Tibial artery (tissue), 4 donors: ENCODE results near the gene AGK.

Experiments used
- DNase-seq, 2 donors: peaks; one replicate each; pipeline ENCODE4 v3.0.0-alpha.2; 2019
- H3K27ac ChIP-seq, 2 donors: fragments of 200-600 bp; sonication (generic) in 1 of 2; 1 replicate in 1 of 2; 2 replicates in 1 of 2; pipeline ENCODE4 v1.5.1; 2018 to 2019; ENCODE audit warnings: mild to moderate bottlenecking in 1 of 2
- H3K27me3 ChIP-seq, 2 donors: fragments of 200-600 bp; sonication (generic) in 1 of 2; one replicate each; pipeline versions ENCODE4 v1.5.1 to v1.6.0; 2016 to 2019
- H3K36me3 ChIP-seq, 3 donors: fragments of 200-600 bp; sonication (generic) in 2 of 3; one replicate each; pipeline ENCODE4 v1.5.1; 2016 to 2019; ENCODE audit warnings: mild to moderate bottlenecking in 2 of 3
- H3K4me1 ChIP-seq, 4 donors: fragments of 200-600 bp; sonication (generic) in 2 of 4; 1 replicate in 3 of 4; 2 replicates in 1 of 4; pipeline ENCODE4 v1.5.1; 2016 to 2019
- H3K4me3 ChIP-seq, 2 donors: fragments of 200-600 bp; sonication (generic) in 1 of 2; 1 replicate in 1 of 2; 2 replicates in 1 of 2; pipeline ENCODE4 v1.5.1; 2018 to 2019; ENCODE audit warnings: mild to moderate bottlenecking in 2 of 2
- H3K9me3 ChIP-seq, 3 donors: fragments of 200-600 bp; sonication (generic) in 1 of 3; one replicate each; pipeline ENCODE4 v1.5.1; 2016 to 2019
- intact Hi-C: fragments of 100-400 bp; cut with DNase I; formaldehyde crosslinking; loops from one replicate; pipeline ENCODE4 v1.15.0; 2023; ENCODE audit warnings: low total_unique reads
- TF ChIP-seq, protein P1 (sequence below), 2 experiments: fragments of 200-600 bp in 1 of 2; fragments of 450-650 bp in 1 of 2; IDR thresholded peaks; one replicate each; pipeline ENCODE4 v1.5.1; 2017 to 2019; ENCODE audit warnings: antibody characterized with exemption in 2 of 2, mild to moderate bottlenecking in 1 of 2, moderate library complexity in 1 of 2

AGK gene

DNA sequence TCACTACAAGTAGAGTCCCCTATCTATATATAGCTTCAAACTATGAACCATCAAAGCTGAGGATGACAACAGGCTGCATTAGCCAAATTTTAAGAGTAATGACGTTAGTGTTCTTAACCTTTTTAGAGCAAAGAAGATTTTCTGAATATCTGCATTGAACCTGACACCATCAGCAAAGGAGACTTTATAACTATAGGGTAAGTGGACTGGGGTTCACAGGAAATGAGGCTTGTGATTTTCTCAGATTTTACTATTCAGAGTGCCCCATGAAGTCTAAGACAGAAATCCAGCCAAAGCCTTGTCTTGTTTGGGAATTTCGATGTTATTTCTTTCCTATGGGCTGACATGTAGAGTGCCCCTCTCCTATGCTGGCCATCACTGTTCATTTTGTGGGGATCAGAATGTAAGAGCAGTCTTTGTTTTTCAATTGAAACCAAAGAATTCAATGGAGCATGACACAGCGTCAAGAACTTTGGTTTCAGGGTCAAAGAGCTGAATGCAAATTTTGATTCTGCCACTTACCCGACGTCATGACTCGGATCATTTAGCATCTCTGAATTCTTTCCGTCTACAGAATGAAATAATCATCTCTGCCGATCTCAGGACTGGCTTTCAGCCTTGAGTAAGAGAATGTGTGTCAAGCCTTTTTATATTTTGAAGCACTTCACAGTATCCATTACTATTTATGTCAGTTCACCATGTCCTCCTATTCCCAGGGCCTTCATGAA is 98.1 kb downstream of the AGK start:
- no peaks in the 10 kb centered on the region for H3K27me3 ChIP-seq
- TF ChIP-seq, protein P1, sequence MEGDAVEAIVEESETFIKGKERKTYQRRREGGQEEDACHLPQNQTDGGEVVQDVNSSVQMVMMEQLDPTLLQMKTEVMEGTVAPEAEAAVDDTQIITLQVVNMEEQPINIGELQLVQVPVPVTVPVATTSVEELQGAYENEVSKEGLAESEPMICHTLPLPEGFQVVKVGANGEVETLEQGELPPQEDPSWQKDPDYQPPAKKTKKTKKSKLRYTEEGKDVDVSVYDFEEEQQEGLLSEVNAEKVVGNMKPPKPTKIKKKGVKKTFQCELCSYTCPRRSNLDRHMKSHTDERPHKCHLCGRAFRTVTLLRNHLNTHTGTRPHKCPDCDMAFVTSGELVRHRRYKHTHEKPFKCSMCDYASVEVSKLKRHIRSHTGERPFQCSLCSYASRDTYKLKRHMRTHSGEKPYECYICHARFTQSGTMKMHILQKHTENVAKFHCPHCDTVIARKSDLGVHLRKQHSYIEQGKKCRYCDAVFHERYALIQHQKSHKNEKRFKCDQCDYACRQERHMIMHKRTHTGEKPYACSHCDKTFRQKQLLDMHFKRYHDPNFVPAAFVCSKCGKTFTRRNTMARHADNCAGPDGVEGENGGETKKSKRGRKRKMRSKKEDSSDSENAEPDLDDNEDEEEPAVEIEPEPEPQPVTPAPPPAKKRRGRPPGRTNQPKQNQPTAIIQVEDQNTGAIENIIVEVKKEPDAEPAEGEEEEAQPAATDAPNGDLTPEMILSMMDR (IDR thresholded peaks at IDR 0.05), result no peak
- H3K9me3 ChIP-seq, result no peaks in the 10 kb centered on the region
- no peak overlapping the region for H3K4me3 ChIP-seq
- peaks cover 0 to 12% (median 7%) of the 10 kb centered on the region in 3 donors for H3K36me3 ChIP-seq
- intact Hi-C loops, result no loop called here
- no peak for DNase-seq
- peak overlapping the region; percentile 20 to 59 for H3K27ac ChIP-seq
- H3K4me1 ChIP-seq, result peaks cover 0 to 30% (median 5%) of the 10 kb centered on the region in 4 donors

DNA sequence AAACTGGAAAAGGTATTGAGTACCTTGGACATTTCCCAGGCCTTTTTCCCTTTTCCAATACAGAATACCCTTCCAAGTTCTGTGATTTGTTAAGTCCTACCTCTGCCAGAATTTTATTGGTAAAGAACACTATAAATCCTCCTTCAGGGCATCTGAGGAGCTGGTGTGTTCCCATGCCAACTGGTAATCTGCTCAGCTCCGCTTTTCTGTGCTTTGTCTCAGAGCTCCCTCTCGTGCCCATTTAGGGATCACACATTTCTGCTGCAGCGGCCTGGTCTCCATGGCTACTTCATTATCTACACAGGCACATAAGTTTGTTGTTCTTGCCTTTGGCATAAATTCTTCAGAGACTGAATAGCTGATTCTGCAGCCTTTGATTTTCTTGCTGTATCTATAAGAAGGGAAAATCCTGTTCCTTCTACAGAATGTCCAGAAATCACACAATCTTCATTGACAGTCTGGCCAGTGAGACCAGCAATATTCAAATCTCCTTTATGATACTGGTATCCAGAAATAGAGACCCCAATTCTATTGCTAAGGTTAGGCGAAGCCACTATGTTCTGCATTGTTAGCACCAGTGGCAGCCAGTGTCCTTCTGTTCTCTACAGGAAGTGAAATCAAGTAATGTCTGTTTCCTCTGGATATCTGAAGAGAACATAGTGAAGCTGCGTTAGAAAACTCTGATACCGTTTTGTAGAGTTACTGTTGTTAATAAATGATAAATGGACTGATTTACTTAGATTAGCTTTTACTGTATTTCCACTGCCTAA is 98.8 kb downstream of the AGK start:
- Histone ChIP-seq H3K4me3 (no peak overlapping the region), H3K9me3 (no peaks in the 10 kb centered on the region), H3K27me3 (no peaks in the 10 kb centered on the region), H3K4me1 (peaks cover 0 to 30% (median 5%) of the 10 kb centered on the region in 4 donors), H3K36me3 (peaks cover 0 to 12% (median 7%) of the 10 kb centered on the region in 3 donors), H3K27ac (peak overlapping the region; percentile 39 to 59)
- TF ChIP-seq, protein P1 (IDR thresholded peaks at IDR 0.05), result peak; percentile 60 to 74
- DNase-seq, result peak; percentile 68 to 77
- intact Hi-C loops, result loop anchor here (5.0 kb wide), 1 partner anchor 98 kb away; the partner anchor contains the start of gene AGK

DNA sequence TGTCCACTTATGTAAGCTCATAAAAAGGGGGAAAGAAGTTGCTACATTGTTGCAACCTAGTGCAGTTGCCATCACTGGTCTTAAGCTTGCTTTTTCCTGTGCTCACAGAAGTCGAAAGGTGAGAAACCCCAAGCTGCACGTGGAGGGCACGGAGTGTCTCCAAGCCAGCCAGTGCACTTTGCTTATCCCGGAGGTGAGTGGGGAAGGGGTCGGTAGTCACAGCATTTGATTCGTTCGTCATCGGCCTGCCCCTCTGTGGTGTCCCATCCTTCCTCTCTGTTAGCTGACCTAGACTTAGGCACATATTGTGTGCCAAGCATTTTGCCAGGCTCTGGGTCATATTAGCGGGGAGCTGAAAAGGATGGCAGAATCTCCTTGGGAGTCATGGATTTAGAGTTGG is 100.2 kb downstream of the AGK start:
- peak in 1 of 2 donors; percentile 28 for DNase-seq
- no peak overlapping the region for H3K4me3 ChIP-seq
- peaks cover 0 to 30% (median 5%) of the 10 kb centered on the region in 4 donors for H3K4me1 ChIP-seq
- no peaks in the 10 kb centered on the region for H3K9me3 ChIP-seq
- no peaks in the 10 kb centered on the region for H3K27me3 ChIP-seq
- TF ChIP-seq, protein P1 (IDR thresholded peaks at IDR 0.05), result no peak
- peaks cover 3 to 19% (median 7%) of the 10 kb centered on the region in 3 donors for H3K36me3 ChIP-seq
- intact Hi-C loops, result loop anchor here (5.0 kb wide), 1 partner anchor 99 kb away; the partner anchor contains the start of gene AGK
- H3K27ac ChIP-seq, result no peak overlapping the region

DNA sequence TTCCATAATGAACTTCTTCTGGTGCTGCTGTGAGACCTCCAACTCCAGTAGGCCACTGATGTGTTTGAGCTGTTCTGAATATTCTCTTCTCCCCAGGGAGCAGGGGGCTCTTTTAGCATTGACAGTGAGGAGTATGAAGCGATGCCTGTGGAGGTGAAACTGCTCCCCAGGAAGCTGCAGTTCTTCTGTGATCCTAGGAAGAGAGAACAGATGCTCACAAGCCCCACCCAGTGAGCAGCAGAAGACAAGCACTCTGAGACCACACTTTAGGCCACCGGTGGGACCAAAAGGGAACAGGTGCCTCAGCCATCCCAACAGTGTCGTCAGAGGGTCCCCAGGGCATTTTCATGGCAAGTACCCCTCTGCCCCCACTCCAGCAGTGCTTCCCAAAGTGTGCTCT is 101.5 kb downstream of the AGK start:
- Histone ChIP-seq H3K4me3 (no peak overlapping the region), H3K27me3 (no peaks in the 10 kb centered on the region), H3K36me3 (peaks cover 7 to 22% (median 7%) of the 10 kb centered on the region in 3 donors), H3K4me1 (peaks cover 0 to 29% (median 5%) of the 10 kb centered on the region in 4 donors), H3K27ac (no peak overlapping the region), H3K9me3 (no peaks in the 10 kb centered on the region)
- peak in 1 of 2 donors; percentile 43 for DNase-seq
- intact Hi-C loops, result loop anchor here (5.0 kb wide), 1 partner anchor 100 kb away; the partner anchor contains the start of gene AGK
- TF ChIP-seq, protein P1 (IDR thresholded peaks at IDR 0.05), result no peak

DNA sequence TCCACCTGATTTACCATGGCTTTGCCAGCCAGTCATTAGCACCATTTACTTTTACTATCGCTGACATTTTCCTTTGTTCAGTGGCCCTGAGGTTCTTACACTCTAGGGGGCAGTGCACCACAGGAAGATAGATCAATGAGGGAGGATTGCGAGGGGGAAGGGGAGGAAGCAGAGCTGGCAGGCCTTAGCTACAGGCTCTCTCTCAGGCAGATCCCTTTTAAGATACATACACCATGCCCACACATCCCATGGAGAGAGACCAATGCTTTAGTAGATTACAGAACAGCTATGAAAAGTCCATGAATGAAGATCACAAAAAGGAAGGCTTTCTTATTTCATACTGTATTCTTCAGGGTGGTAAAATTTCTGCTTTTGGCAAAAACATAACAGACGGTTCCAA is 103.3 kb downstream of the AGK start:
- Histone ChIP-seq H3K9me3 (no peaks in the 10 kb centered on the region), H3K36me3 (peaks cover 7 to 36% (median 16%) of the 10 kb centered on the region in 3 donors), H3K27ac (no peak overlapping the region), H3K27me3 (no peaks in the 10 kb centered on the region), H3K4me3 (no peak overlapping the region), H3K4me1 (peaks cover 0 to 10% (median 3%) of the 10 kb centered on the region in 4 donors)
- TF ChIP-seq, protein P1 (IDR thresholded peaks at IDR 0.05), result peak; percentile 29 to 43
- intact Hi-C loops, result loop anchor here (5.0 kb wide), 1 partner anchor 102 kb away; the partner anchor contains the start of gene AGK
- peak; percentile 57 to 65 for DNase-seq
